HFF-Myc (cell line): ENCODE measurements around the gene CHCHD6.

Source experiments
- DNase-seq: peaks from one replicate; pipeline ENCODE4 v3.0.0-alpha.2; 2011; ENCODE audit warnings: low read depth; ENCODE audit errors: extremely low read depth
- H3K4me3 ChIP-seq: replicated peaks from 2 replicates; pipeline ENCODE4 v1.5.1; 2011; ENCODE audit warnings: low read depth, mild to moderate bottlenecking, control low read depth, low read length
- CTCF ChIP-seq: IDR thresholded peaks from 2 replicates; pipeline ENCODE4 v1.5.1; 2012; ENCODE audit warnings: mild to moderate bottlenecking, low read depth, low read length, control low read depth; ENCODE audit errors: missing control alignments

CHCHD6 gene

DNA sequence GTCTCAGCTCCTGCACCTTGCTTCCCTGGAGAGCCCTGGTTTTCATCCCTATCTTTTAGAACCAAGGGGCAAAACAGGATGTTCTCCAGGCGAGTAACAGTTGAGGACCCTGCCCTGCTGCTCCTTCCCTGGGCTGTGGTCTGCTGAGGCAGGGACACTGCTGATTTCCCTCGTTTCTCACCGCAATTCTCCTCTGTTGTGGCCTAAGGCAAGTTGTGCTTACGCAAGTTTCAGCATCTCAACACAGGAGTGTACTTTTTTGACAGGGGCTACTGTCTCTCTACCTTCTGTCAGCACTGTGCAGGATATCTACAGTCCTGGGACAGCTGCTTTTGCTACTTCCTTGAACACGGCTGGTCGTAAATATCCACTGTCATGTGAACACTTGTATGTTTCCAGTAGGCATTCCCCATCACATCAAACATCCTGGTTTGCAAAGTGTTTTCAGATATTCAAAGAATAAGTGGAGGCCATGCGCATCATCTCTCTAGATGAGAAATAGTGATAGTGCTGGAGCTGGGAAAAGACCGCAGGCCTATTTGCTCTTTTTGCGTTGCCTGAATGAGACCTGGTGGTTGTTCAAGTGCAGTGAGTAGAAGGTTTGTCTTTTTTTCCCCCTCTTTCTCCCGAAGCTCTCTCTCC, 168.8 kb downstream of the CHCHD6 start:
- DNase-seq, result no peak
- no peak overlapping the region for H3K4me3 ChIP-seq
- no peak for TF ChIP-seq CTCF

GRCh38 chr3:126873416-126873815, 169.4 kb downstream of the CHCHD6 start:
- no peak overlapping the region for H3K4me3 ChIP-seq
- TF ChIP-seq CTCF, result no peak
- DNase-seq, result no peak

DNA sequence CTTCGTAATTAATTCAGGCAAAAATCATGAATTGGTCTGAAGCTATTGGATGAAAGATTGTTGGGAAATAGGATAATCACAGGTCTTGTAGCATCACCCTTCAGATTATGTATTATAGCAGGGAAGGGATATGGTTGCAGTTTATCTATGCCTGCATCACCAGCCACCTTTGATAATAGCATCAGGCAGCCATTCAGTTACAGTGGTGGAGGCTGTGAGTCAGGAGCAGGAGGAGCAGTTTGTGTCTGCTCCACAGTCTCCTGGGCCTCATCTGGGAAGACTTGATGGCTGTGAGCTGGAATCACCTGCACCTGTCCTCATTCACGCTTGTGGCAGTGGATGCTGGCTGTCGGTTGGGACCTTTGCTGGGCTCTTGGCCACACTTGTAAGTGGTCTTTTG, 174.6 kb downstream of the CHCHD6 start:
- no peak for DNase-seq
- H3K4me3 ChIP-seq, result no peak overlapping the region
- TF ChIP-seq CTCF, result no peak

GRCh38 chr3:126880901-126881300, 176.9 kb downstream of the CHCHD6 start:
- TF ChIP-seq CTCF, result no peak
- no peak for DNase-seq

GRCh38 chr3:126881861-126882260, 177.8 kb downstream of the CHCHD6 start:
- no peak for DNase-seq
- no peak for TF ChIP-seq CTCF

More at GRCh38 chr3:126880901-126881300, 176.9 kb downstream of the CHCHD6 start:
- no peak overlapping the region for H3K4me3 ChIP-seq

DNA sequence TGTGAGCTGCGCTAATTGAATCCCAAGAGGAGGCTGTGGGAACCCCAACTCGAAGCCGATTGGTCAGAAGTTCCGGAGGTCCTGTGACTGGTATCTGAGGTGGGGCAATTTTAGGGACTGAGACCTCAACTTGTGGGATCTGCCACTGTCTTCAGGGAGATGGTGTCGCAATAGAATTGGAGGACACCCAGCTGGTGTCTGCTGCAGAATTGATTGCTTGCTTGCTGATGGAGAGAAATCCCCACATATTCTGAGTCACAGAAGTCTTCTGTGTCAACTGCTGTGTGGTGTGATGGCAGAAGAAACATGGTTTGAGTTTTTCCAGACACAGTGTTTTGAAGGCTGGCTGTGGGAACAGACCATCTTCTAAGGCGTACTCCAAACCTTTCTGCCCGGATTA, 179.2 kb downstream of the CHCHD6 start:
- H3K4me3 ChIP-seq, result no peak overlapping the region
- no peak for TF ChIP-seq CTCF
- no peak for DNase-seq

More at GRCh38 chr3:126881861-126882260, 177.8 kb downstream of the CHCHD6 start:
- H3K4me3 ChIP-seq, result no peak overlapping the region

DNA sequence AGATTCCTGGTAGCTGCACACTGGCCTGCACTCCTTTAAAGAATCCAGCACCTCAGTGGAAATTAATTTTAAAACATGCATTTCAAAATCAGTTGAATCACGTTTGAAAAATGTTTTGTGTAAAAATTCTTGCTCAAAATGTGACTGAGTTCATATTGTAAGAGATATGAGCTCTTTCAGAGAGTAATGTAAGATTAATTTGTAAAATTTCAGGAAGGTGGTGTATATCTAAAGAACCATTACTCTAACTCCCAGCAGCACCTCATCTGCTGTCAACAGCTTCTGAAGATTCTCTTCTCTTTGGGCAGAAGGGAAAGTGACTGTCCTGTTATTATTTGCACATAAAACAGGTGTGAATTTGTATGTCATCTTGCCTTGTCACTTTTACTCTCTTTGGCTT, 181.4 kb downstream of the CHCHD6 start:
- no peak for TF ChIP-seq CTCF
- DNase-seq, result no peak

More for the DNA sequence above, 181.4 kb downstream of the CHCHD6 start:
- no peak overlapping the region for H3K4me3 ChIP-seq
